GM21619 (cell line): ENCODE results near the gene SLC30A3.

ENCODE experiments used
- ATAC-seq: cut with Tn5 transposase; IDR thresholded peaks from one replicate; pipeline ENCODE4 v1.9.1; 2021; ENCODE audit not compliant: unreplicated experiment

Gene SLC30A3

DNA sequence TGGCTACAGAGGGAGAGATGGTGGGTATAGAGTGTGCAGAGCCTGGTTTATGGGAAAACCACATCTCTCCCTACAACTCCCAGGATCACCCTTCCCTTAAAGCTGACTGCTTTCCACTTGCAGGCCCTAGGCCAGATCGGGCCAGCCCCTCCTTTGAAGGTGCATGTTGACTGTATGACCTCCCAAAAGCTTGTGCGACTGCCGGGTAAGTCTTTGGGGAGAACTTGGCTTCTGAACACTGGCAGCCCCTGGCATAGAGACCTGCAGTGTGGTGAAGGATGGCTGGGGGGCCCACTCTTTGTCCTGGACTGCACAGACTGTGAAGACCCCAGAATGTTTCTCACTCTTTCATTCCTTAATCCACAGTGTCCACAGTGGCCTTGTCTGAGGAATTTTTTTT lies 26.2 kb downstream of the SLC30A3 start:
- no peak for ATAC-seq

- no peak for ATAC-seq
These were observed 26.7 kb downstream of the SLC30A3 start for GRCh38 chr2:27236136-27236535.

DNA sequence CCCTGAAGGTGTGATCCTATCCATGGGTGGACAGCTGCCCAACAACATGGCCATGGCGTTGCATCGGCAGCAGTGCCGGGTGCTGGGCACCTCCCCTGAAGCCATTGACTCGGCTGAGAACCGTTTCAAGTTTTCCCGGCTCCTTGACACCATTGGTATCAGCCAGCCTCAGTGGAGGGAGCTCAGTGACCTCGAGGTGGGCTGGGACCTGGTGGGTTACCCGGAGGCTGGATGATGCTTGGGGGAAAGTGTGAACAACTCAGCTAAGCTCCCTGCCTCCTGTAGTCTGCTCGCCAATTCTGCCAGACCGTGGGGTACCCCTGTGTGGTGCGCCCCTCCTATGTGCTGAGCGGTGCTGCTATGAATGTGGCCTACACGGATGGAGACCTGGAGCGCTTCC lies 29.5 kb downstream of the SLC30A3 start:
- ATAC-seq: no peak

GRCh38 chr2:27231921-27232320 lies 30.9 kb downstream of the SLC30A3 start:
- no peak for ATAC-seq

DNA sequence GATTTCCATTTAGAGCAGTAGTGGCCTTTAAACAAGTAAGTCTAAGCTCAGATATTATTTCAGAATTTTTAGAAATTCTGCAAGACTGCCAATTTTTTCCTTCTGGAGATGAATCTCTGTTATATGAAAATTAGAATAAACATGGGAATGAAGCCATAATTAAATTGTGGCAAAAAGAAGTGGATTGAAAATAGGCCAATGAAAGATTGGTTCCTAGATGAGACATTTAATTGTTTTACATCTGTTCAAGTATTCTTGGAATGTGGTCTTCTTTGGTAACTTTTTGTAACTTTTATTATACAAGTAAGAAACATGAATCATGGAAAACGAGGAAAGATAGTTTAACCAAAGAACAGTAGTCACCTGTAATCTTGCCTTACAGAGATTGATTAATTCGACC lies 35.3 kb downstream of the SLC30A3 start:
- ATAC-seq: no peak

- ATAC-seq: no peak
These were observed 37.3 kb downstream of the SLC30A3 start for GRCh38 chr2:27225526-27225925.

DNA sequence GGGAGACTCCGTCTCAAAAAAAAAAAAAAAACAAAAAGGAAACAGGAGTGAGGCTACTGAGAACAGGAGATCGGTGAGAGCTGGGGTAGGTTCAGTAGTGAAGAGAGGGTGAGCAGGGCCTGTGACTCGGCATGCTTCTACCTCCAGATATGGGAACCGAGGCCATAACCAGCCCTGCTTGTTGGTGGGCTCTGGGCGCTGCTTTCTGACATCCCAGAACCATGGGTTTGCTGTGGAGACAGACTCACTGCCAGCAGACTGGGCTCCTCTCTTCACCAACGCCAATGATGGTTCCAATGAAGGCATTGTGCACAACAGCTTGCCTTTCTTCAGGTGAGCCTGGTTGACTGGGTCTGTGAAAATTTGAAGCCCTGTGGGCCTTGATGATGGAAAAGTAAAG lies 39.4 kb downstream of the SLC30A3 start:
- ATAC-seq: no peak

DNA sequence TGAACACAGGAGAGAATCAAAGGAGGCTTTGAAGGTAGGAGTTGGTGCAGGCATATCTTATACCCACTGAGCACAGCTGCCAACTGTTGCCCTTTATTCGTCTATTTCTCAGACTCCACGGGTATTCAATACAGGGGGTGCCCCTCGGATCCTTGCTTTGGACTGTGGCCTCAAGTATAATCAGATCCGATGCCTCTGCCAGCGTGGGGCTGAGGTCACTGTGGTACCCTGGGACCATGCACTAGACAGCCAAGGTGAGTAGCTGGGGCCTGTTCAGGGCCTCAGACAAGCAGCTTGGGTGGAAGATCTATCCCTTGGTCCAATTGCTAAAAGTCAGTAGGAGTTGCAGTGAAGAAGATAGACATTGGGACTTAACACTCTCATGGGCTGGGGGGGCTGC lies 40.4 kb downstream of the SLC30A3 start:
- ATAC-seq: no peak

- no peak for ATAC-seq
These were observed 41.7 kb downstream of the SLC30A3 start for GRCh38 chr2:27221166-27221565.

DNA sequence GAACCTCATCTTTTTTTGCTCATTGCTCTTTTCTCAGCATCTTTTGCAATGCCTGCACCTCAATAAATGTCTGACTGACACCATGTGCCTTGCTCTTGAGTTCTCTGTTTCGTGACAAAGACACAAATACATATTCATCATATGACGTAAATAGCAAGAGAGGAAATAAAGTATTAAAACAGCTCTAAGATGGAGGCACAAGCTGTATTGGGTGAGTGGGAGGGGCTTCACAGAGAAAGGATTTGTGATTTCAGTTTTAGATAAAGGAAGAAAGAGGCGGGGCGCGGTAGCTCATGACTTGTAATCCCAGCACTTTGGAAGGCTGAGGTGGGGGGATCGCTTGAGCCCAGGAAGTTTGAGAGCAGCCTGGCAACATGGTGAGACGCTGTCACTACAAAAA lies 42.8 kb downstream of the SLC30A3 start:
- no peak for ATAC-seq

DNA sequence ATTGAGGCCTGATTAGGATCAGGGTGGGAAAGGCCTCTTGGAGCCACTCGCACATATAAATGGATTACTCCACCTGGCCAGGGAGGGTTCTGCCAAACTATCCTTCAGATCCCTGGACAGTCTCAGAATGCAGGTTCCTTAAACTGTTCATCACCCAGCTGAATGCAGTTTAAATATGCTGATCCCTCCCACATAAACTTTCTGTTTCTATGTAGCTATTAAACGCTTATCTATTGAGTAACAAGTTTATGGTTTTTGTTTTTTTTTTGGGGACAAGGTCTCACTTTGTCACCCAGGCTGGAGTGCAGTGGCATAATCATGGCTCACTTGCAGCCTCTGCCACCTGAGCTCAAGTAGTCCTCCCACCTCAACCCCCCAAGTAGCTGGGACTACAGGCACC lies 43.8 kb downstream of the SLC30A3 start:
- ATAC-seq: no peak

- ATAC-seq: no peak
These were observed 44.2 kb downstream of the SLC30A3 start for GRCh38 chr2:27218614-27219013.

- peak; percentile 62 for ATAC-seq
These were observed 45.4 kb downstream of the SLC30A3 start, which contains the start of gene CAD for GRCh38 chr2:27217173-27218121. CAD (plus strand) TSS chr2:27217369; CDS start chr2:27217552, 183 bp downstream.

- ATAC-seq: no peak
These were observed 46.3 kb downstream of the SLC30A3 start for GRCh38 chr2:27216416-27217137.

DNA sequence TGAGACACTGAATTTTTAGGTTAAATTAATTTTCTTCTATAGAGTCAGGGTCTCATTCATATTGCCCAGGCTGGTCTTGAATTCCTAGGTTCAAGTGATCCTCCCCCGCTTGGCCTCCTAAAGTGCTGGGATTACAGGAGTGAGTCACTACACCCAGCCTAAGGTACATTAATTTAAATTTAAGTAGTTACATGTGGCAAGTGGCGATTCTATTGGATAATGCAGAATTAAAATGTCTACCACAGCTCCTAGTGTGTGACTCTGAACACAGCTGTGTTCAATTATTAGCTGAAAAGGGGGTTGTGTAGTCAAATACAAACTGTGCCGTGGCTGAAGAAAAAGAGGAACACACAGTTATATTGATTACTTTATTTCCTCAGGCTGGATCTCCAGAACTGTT lies 47.9 kb downstream of the SLC30A3 start:
- no peak for ATAC-seq

DNA sequence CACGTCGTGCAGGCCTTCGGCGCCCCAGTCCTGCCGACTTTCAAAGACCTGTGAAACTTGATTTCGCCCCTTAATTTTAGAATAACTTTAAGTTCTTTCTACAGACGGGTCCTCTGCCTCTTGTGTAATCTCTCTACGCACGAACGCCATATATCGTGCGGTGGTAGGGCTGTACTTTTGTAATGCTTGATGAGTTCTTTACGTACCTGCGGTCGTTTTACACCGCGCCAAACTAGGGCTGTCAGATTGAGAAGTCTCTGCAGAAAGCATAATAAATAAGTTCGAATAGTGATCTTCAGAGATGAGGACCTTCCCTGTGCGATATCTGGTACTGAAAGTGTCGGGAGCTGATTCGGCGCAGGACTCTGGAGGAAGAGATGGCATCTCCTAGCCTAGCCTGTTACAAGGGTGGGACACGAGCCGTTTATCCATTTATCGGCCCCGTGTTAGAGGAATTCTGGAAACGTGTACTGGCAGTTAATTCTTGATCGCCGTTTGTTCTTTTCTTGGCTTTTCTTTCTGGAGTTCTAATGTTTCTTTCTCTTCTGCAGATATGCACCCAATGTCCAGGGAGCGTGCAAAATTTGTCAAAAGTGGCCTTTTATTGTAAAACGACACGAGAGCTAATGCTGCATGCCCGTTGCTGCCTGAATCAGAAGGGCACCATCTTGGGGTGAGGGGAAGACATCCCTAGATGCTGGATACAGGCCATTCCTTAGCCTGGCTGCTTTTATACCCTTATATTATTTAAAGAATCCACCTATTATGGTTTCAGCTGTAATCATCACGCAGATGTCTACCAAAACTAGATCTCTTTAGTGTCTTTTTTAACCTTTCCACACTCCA lies 50.0 kb downstream of the SLC30A3 start:
- peak; percentile 7 for ATAC-seq

DNA sequence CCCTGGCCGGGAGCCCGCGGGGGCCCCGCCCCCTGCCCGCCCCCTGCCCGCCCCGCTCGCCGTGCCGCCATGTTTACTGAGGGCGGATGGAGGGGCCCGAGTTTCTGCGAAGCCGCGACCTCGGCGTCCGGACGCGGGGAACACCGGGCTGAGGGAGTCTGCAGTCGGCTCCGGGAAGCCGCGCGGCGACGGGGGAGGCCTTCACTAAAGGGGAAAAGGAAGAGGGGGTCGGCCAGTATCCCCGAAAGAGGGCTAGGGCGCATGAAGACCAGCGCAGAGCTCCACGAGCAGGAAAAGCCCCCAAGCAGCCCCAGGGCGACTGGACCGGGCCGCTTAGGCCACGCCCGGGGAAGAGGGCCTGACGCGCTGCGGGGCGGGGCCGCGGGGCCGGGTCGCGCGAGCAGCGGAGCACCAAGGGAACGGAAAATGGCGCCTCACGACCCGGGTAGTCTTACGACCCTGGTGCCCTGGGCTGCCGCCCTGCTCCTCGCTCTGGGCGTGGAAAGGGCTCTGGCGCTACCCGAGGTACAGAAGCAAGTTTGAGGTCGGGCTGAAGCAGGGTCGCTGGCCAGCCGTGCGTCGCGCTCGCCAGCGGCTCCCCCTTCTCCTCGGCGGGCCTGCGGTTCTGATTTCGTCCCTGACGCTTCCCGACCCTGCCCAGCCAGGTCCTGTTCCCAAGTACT lies 50.8 kb downstream of the SLC30A3 start, which contains the start of the genes ATRAID and SLC5A6:
TSS of gene ATRAID (plus strand) at position 99 of the 683 bp plus-strand sequence. CDS start at position 427, 328 bp downstream.
TSS of gene SLC5A6 (minus strand) at position 326 of the 683 bp plus-strand sequence. CDS start 4,618 bp downstream, outside the sequence.
- peak; percentile 82 for ATAC-seq

DNA sequence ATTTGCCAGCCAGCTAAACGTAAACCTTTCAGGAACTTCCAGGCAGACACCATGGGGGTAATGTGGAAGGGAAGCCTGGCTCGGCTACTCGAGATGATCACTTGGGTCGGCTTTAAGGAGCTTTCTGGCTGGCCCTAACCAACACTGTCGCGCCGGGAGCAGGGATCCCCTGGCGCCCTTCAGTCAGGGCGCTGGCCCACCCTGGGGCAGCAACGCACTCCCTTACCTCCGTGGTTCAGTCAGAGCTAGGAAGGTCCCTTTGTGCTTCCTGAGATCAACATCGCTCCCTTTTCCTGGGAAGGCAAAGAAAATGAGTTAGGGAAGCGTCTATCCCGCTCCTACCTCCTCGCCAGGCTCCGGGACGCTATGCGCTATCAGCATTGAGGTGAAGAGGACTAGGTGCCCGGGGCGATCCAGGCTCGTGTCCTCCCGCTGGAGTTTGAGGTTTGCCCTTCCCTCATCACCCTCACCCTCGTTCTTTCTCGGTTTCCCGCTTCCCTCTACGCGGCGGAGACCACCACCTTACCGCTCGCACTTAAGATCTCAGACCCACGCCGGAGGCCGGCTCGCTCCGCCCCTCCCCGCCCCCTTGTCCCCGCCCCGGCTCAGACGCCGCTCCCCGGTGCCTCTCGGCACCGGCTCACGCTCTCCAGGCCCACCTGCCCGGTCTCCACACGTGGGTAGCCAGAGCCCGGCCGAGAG lies 51.5 kb downstream of the SLC30A3 start:
- peak; percentile 1 for ATAC-seq

DNA sequence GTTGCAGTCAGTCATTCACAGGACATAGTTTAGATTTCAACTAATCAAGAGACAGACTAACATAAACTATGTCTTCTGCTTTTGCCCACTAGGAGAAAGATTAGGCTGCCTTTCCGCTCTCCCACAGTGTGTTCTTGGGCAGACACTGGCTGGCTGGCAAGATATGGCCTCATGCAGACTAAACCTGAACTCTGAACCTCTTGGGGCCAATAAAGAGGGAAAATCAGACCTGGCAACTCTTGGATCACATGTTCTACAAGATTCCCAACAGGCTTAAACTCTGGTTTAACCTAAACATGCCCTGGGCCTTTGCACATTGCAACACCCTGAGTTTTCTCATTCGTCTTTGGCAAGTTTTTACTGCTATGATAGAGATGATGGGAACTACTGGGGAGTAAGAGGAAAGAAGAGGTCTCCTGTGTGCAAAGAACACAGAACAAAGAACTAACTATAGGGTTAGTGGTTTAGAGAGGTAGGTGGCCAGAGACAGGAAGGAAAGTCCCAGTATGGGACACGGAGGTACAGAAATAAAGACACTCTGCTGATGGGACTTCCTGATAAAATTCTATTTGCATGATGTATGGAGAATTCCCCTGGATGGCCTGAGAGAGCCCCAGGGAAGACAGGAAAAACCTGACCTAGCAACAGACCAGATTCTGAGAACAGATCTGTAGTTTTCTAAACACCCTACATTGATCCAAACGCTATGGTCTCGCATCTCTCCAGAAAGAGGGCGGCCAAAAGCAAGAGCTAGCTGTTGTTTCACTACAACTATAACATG lies 53.0 kb downstream of the SLC30A3 start:
- no peak for ATAC-seq
